ENCODE results near the gene C2CD2.

DNA sequence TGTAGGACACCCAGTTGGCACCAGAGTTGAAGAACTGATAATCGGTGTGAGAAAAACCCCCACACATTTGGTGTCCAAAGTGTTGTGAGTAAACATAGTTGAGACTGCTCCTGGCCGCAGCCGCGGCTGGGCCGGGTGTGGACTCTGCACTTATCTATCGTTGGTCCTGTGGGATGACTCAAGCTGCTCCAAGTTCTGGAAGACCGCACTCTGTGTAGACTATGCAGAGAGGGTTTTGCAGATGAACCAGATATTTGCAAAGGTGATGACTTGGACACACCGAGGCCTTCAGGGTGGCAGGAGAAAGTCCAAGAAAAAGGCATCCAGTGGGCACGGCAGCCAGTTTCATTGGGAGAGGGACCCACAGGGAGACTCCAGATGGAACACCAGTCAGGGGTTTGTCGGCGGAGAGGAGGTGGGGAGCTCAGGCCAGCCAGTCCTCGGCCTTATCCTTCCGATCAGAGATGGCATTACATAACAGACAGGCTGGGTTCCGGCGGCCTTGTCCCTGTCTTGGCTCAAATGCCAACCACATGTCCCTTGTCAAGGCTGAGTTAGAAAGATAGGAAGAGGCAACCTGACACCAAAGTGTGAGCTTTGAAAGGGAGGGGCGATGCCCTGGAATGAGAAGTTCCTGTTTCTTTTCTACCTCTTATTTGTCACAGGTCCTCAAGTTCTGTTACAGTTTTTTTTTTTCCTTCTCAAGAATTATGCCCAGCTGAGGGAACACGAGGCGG is 21.1 kb downstream of the C2CD2 start:
- TF ChIP-seq, protein P1, sequence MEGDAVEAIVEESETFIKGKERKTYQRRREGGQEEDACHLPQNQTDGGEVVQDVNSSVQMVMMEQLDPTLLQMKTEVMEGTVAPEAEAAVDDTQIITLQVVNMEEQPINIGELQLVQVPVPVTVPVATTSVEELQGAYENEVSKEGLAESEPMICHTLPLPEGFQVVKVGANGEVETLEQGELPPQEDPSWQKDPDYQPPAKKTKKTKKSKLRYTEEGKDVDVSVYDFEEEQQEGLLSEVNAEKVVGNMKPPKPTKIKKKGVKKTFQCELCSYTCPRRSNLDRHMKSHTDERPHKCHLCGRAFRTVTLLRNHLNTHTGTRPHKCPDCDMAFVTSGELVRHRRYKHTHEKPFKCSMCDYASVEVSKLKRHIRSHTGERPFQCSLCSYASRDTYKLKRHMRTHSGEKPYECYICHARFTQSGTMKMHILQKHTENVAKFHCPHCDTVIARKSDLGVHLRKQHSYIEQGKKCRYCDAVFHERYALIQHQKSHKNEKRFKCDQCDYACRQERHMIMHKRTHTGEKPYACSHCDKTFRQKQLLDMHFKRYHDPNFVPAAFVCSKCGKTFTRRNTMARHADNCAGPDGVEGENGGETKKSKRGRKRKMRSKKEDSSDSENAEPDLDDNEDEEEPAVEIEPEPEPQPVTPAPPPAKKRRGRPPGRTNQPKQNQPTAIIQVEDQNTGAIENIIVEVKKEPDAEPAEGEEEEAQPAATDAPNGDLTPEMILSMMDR (optimal IDR thresholded peaks at IDR 0.05 in 1 of 3, IDR thresholded peaks at IDR 0.05 in 1 of 3, conservative IDR thresholded peaks at IDR 0.05 in 1 of 3; ENCODE audit: extremely low read depth in 1 of 3, insufficient read depth in 2 of 3, low read length in 3 of 3), result no peak
- no peak for TF ChIP-seq EZH2 (IDR thresholded peaks at IDR 0.05; ENCODE audit: low read length)
